ENCODE data around the gene GAPDHS. TPM values are rescaled to one million over a fixed set of nuclear protein-coding genes. Genes with fewer than 3 reads are reported as not detected.
A peak's percentile ranks its signal among the peaks of the same experiment; 100 is the strongest.

GAPDHS gene
- total RNA-seq, 1 donor from 2014 or later, result not detected

DNA sequence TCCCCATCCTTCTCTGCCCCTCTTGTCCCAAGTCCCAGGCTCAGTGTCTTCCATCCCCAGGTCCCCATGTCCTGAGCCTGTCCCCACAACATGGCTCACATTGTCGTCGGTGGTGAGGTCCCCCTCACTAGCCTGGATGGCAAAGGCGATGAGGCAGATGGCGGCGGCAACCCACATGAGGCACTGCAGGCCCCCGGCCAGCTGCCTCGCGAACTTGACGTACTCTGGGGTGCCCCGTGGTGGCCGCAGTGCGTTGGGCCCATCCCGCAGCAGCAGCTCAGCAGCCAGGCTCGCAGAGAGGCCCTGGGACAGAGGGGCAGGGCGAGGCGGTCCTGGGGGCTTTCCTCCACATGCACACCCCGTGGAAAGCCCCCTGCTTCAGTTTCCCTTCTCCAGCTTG is 29.1 kb downstream of the GAPDHS start:
- TF ChIP-seq CTCF (IDR thresholded peaks at IDR 0.05; ENCODE audit: unreplicated experiment), result no peak
- H3K9me3 Mint-ChIP-seq (ENCODE audit: unreplicated experiment), result no peaks in the 10 kb centered on the region
- peaks cover under 1% of the 10 kb centered on the region for H3K36me3 Mint-ChIP-seq (ENCODE audit: low read depth, unreplicated experiment)
- H3K4me3 Mint-ChIP-seq (ENCODE audit: unreplicated experiment), result peak overlapping the region; percentile 28
- no peak overlapping the region for H3K27ac Mint-ChIP-seq (ENCODE audit: unreplicated experiment)
- peaks cover 36% of the 10 kb centered on the region for H3K27me3 Mint-ChIP-seq (ENCODE audit: unreplicated experiment)
- H3K4me1 Mint-ChIP-seq (ENCODE audit: unreplicated experiment), result peaks cover under 1% of the 10 kb centered on the region
- no peak for DNase-seq (ENCODE audit: low spot score)

DNA sequence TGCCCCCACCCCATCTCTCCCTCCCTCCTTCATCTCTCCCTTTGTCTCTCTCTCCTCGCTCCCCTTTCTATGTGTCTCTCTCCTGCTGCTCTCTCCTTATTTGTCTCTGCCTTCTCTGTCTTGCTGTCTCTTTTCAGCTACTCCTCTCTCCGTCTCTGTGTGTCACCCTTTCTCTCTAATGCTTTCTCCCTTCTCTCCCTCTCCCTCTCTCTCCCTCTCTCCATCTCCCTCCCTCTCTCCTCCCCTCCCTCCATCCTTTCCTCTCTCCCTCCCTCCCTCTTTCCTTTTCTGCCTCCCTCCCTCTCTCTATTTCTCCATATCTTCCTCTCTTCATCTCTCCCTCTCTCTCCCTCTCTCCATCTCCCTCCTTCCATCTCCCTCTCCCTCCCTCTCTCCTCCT is 29.5 kb downstream of the GAPDHS start:
- peaks cover 35% of the 10 kb centered on the region for H3K27me3 Mint-ChIP-seq (ENCODE audit: unreplicated experiment)
- no peak for TF ChIP-seq CTCF (IDR thresholded peaks at IDR 0.05; ENCODE audit: unreplicated experiment)
- no peak overlapping the region for H3K4me3 Mint-ChIP-seq (ENCODE audit: unreplicated experiment)
- DNase-seq (ENCODE audit: low spot score), result no peak
- H3K4me1 Mint-ChIP-seq (ENCODE audit: unreplicated experiment), result no peaks in the 10 kb centered on the region
- no peaks in the 10 kb centered on the region for H3K9me3 Mint-ChIP-seq (ENCODE audit: unreplicated experiment)
- peak overlapping the region; percentile 78 for H3K27ac Mint-ChIP-seq (ENCODE audit: unreplicated experiment)
- no peaks in the 10 kb centered on the region for H3K36me3 Mint-ChIP-seq (ENCODE audit: low read depth, unreplicated experiment)

- TF ChIP-seq CTCF (IDR thresholded peaks at IDR 0.05; ENCODE audit: unreplicated experiment), result no peak
- Mint-ChIP-seq H3K9me3 (ENCODE audit: unreplicated experiment) (no peaks in the 10 kb centered on the region), H3K36me3 (ENCODE audit: low read depth, unreplicated experiment) (no peaks in the 10 kb centered on the region), H3K27me3 (ENCODE audit: unreplicated experiment) (peaks cover 32% of the 10 kb centered on the region), H3K4me3 (ENCODE audit: unreplicated experiment) (no peak within 1 kb of the TSS), H3K27ac (ENCODE audit: unreplicated experiment) (peak within 1 kb of the TSS; percentile 78), H3K4me1 (ENCODE audit: unreplicated experiment) (no peaks in the 10 kb centered on the region)
- no peak for DNase-seq (ENCODE audit: low spot score)
Measured at GRCh38 chr19:35563207-35563829, 30.1 kb downstream of the GAPDHS start, which contains the start of gene ATP4A. ATP4A (minus strand) TSS chr19:35563658; CDS start chr19:35563629, 29 bp downstream.

GRCh38 chr19:35565016-35565856 is 32.0 kb downstream of the GAPDHS start:
- DNase-seq (ENCODE audit: low spot score), result no peak
- Mint-ChIP-seq H3K4me1 (ENCODE audit: unreplicated experiment) (no peaks in the 10 kb centered on the region), H3K27ac (ENCODE audit: unreplicated experiment) (no peak overlapping the region), H3K4me3 (ENCODE audit: unreplicated experiment) (no peak overlapping the region), H3K9me3 (ENCODE audit: unreplicated experiment) (no peaks in the 10 kb centered on the region), H3K36me3 (ENCODE audit: low read depth, unreplicated experiment) (no peaks in the 10 kb centered on the region), H3K27me3 (ENCODE audit: unreplicated experiment) (peaks cover 24% of the 10 kb centered on the region)
- no peak for TF ChIP-seq CTCF (IDR thresholded peaks at IDR 0.05; ENCODE audit: unreplicated experiment)

GRCh38 chr19:35566738-35567137 is 33.5 kb downstream of the GAPDHS start:
- H3K36me3 Mint-ChIP-seq (ENCODE audit: low read depth, unreplicated experiment), result no peaks in the 10 kb centered on the region
- no peak overlapping the region for H3K27ac Mint-ChIP-seq (ENCODE audit: unreplicated experiment)
- DNase-seq (ENCODE audit: low spot score), result no peak
- no peak for TF ChIP-seq CTCF (IDR thresholded peaks at IDR 0.05; ENCODE audit: unreplicated experiment)
- no peaks in the 10 kb centered on the region for H3K9me3 Mint-ChIP-seq (ENCODE audit: unreplicated experiment)
- H3K4me1 Mint-ChIP-seq (ENCODE audit: unreplicated experiment), result no peaks in the 10 kb centered on the region
- H3K27me3 Mint-ChIP-seq (ENCODE audit: unreplicated experiment), result peaks cover 12% of the 10 kb centered on the region
- H3K4me3 Mint-ChIP-seq (ENCODE audit: unreplicated experiment), result no peak overlapping the region

Measured in endothelial cell (in vitro differentiated cells).